HCT116 (cell line): ENCODE measurements around the gene FAM83G. TPM values are rescaled to one million over a fixed set of nuclear protein-coding genes. Genes with fewer than 3 reads are reported as not detected.

Source experiments
- ATAC-seq: fragments of 200-7000 bp; cut with Tn5 transposase; 2 replicates; pipeline ENCODE4 v1.9.1; 2020; ENCODE audit warnings: mild to moderate bottlenecking, moderate library complexity
- BruUV-seq: library from RNA; stranded (reverse); fragments of 400-500 nt; replicated peaks from 2 replicates; lab custom pipeline; 2021; lab: Mats Ljungman, UMichigan
- CTCF ChIA-PET: fragments of 300-600 bp; sonication (Branson Sonifier 250); formaldehyde crosslinking; loops from one replicate; lab custom pipeline; 2021; ENCODE audit warnings: antibody characterized with exemption; lab: Charles Lee
- POLR2A ChIA-PET: fragments of 300-600, 350-600 bp; sonication (Branson Sonifier 250); formaldehyde crosslinking; loops from one replicate; lab custom pipeline; 2021; ENCODE audit warnings: antibody characterized with exemption; lab: Charles Lee
- RAD21 ChIA-PET, 2 experiments: fragments of 300-600 bp; sonication (Branson Sonifier 250); formaldehyde crosslinking; loops; one replicate each; lab custom pipeline; 2023; ENCODE audit warnings: low total read pairs in 2 of 2; ENCODE audit not compliant: uncharacterized antibody in 2 of 2, unreplicated experiment in 2 of 2, low non-redundant PET in 1 of 2; lab: Charles Lee
- DNase-seq: peaks from one replicate; pipeline ENCODE4 v3.0.0-alpha.2; 2010; ENCODE audit warnings: low read depth, low spot score
- H2AFZ ChIP-seq: fragments of 200-600 bp; shearing (Covaris generic), sonication (generic); 2 replicates; pipeline ENCODE4 v1.6.1; 2017; ENCODE audit warnings: low read depth, mixed run types, mixed read lengths, antibody characterized with exemption, low read length; ENCODE audit not compliant: poor library complexity, severe bottlenecking
- H3K27ac ChIP-seq: 2 replicates; pipeline ENCODE4 v1.5.1; 2012; ENCODE audit warnings: low read depth, low read length
- H3K27me3 ChIP-seq: fragments of 200-600 bp; sonication (generic); 2 replicates; pipeline ENCODE4 v1.6.1; 2016; ENCODE audit warnings: mixed run types, low read length, mixed read lengths; ENCODE audit not compliant: insufficient read depth
- H3K36me3 ChIP-seq, 2 experiments: fragments of 200-500 bp in 1 of 2; fragments of 200-600 bp in 1 of 2; sonication (Bioruptor generic) in 1 of 2; sonication (generic) in 1 of 2; 2 replicates each; pipeline versions ENCODE4 v1.5.1 to v1.6.1; 2014 to 2016; ENCODE audit warnings: low read length in 2 of 2, inconsistent platforms in 1 of 2, mixed read lengths in 1 of 2, mixed run types in 1 of 2; ENCODE audit not compliant: insufficient read depth in 2 of 2, control insufficient read depth in 1 of 2
- H3K4me1 ChIP-seq, 2 experiments: fragments of 200-600 bp in 1 of 2; sonication (generic) in 1 of 2; 2 replicates each; pipeline versions ENCODE4 v1.5.1 to v1.6.1; 2012 to 2017; ENCODE audit warnings: low read length in 2 of 2, inconsistent platforms in 1 of 2, mild to moderate bottlenecking in 1 of 2, mixed read lengths in 1 of 2, mixed run types in 1 of 2, moderate library complexity in 1 of 2; ENCODE audit not compliant: insufficient read depth in 2 of 2, control insufficient read depth in 1 of 2
- H3K4me2 ChIP-seq: fragments of 200-600 bp; sonication (generic); 2 replicates; pipeline ENCODE4 v1.6.1; 2017; ENCODE audit warnings: mixed run types, low read length, mixed read lengths
- H3K4me3 ChIP-seq, 2 experiments: fragments of 200-600 bp in 1 of 2; sonication (generic) in 1 of 2; replicated peaks in 1 of 2; 2 replicates each; pipeline ENCODE4 v1.5.1; 2011 to 2016; ENCODE audit warnings: low read length in 2 of 2, control low read depth in 1 of 2, low read depth in 1 of 2, mild to moderate bottlenecking in 1 of 2, mixed read lengths in 1 of 2, mixed run types in 1 of 2
- H3K79me2 ChIP-seq: fragments of 200-600 bp; sonication (generic); 2 replicates; pipeline ENCODE4 v1.6.1; 2017; ENCODE audit warnings: mild to moderate bottlenecking, mixed run types, low read length, moderate library complexity, mixed read lengths; ENCODE audit not compliant: insufficient read depth
- H3K9ac ChIP-seq: fragments of 200-600 bp; sonication (generic); 2 replicates; pipeline ENCODE4 v1.6.1; 2016; ENCODE audit warnings: low read length, mixed read lengths
- H3K9me2 ChIP-seq: fragments of 200-600 bp; sonication (generic), shearing (Covaris generic); 2 replicates; pipeline ENCODE4 v1.6.1; 2017; ENCODE audit warnings: mixed run types, mild to moderate bottlenecking, moderate library complexity; ENCODE audit not compliant: insufficient read depth
- H3K9me3 ChIP-seq, 2 experiments: fragments of 200-500 bp in 1 of 2; fragments of 200-600 bp in 1 of 2; sonication (Bioruptor generic) in 1 of 2; sonication (generic) in 1 of 2; 2 replicates each; pipeline ENCODE4 v1.6.1; 2014 to 2017; ENCODE audit warnings: low read length in 2 of 2, mixed read lengths in 2 of 2, inconsistent platforms in 1 of 2, low read depth in 1 of 2, mild to moderate bottlenecking in 1 of 2, mixed run types in 1 of 2, moderate library complexity in 1 of 2; ENCODE audit not compliant: control insufficient read depth in 1 of 2, insufficient read depth in 1 of 2
- H4K20me1 ChIP-seq: fragments of 200-600 bp; sonication (generic), shearing (Covaris generic); 2 replicates; pipeline ENCODE4 v1.6.1; 2017; ENCODE audit warnings: mixed run types, mild to moderate bottlenecking, moderate library complexity; ENCODE audit not compliant: insufficient read depth
- ATF3 ChIP-seq: IDR thresholded peaks from 2 replicates; pipeline ENCODE4 v1.6.1; 2012
- EZH2phosphoT487 ChIP-seq: fragments of 200-600 bp; IDR thresholded peaks from 2 replicates; pipeline ENCODE4 v1.6.1; 2018; ENCODE audit warnings: antibody characterized with exemption, borderline replicate concordance
- FOSL1 ChIP-seq: IDR thresholded peaks from 2 replicates; pipeline ENCODE4 v1.6.1; 2012; ENCODE audit warnings: low read depth
- JUND ChIP-seq: IDR thresholded peaks from 2 replicates; pipeline ENCODE4 v1.6.1; 2012
- SRF ChIP-seq: IDR thresholded peaks from 2 replicates; pipeline ENCODE4 v1.6.1; 2012; ENCODE audit warnings: low read depth
- TCF7L2 ChIP-seq: IDR thresholded peaks from 2 replicates; pipeline ENCODE4 v1.7.0; 2011; ENCODE audit warnings: borderline replicate concordance, inconsistent platforms; ENCODE audit not compliant: insufficient read depth, insufficient read length; ENCODE audit errors: extremely low read depth
- ZBTB33 ChIP-seq: IDR thresholded peaks from 2 replicates; pipeline ENCODE4 v1.6.1; 2011; ENCODE audit warnings: mild to moderate bottlenecking, low read length, moderate library complexity; ENCODE audit not compliant: insufficient replicate concordance; ENCODE audit errors: extremely low read depth
- intact Hi-C: fragments of 100-400 bp; cut with micrococcal nuclease; formaldehyde crosslinking; loops from 2 replicates; pipeline ENCODE4 v1.10.0; 2022
- total RNA-seq: library from RNA; stranded (reverse); gene quantifications from one replicate; pipeline ENCODE4 v1.2.1, GENCODE V29; 2021; ENCODE audit not compliant: unreplicated experiment

The FAM83G gene
- total RNA-seq, 1 experiment from 2014 or later, result 33.9 TPM

GRCh38 chr17:18932360-18933055 lies 72.1 kb downstream of the FAM83G start:
- Histone ChIP-seq H3K27ac (no peak overlapping the region), H3K9me3 (no peaks in the 10 kb centered on the region), H3K4me3 (no peak overlapping the region), H3K9me2 (no peaks in the 10 kb centered on the region), H2AFZ (no peak overlapping the region), H4K20me1 (no peaks in the 10 kb centered on the region), H3K4me2 (no peak overlapping the region), H3K9ac (no peak overlapping the region), H3K4me1 (no peaks in the 10 kb centered on the region), H3K27me3 (no peaks in the 10 kb centered on the region), H3K36me3 (peaks cover 4 to 5% of the 10 kb centered on the region in 2 experiments; a peak in 1 of 4 replicates), H3K79me2 (no peaks in the 10 kb centered on the region)
- TF ChIP-seq FOSL1 (no peak), TCF7L2 (no peak), ATF3 (no peak), ZBTB33 (no peak), SRF (no peak), EZH2phosphoT487 (no peak), JUND (no peak)
- no peak for ATAC-seq
- ChIA-PET RAD21 (no interaction called here), POLR2A (no interaction called here), CTCF (no interaction called here)
- intact Hi-C loops, result no loop called here
- BruUV-seq, result no TSS peak
- DNase-seq, result no peak
